HepG2 (cell line): ENCODE results near the gene TSHZ2. TPM values are rescaled to one million over a fixed set of nuclear protein-coding genes. Genes with fewer than 3 reads are reported as not detected.

Experiments used
- FOXO1 ChIP-seq: sonication (generic); formaldehyde crosslinking; IDR thresholded peaks from 2 replicates; pipeline ENCODE4 v1.4.0; 2020; ENCODE audit warnings: missing genetic modification reagents
- ISX ChIP-seq: sonication (generic); formaldehyde crosslinking; conservative IDR thresholded peaks from 2 replicates; pipeline ENCODE4 v1.5.0; 2020; ENCODE audit warnings: missing genetic modification reagents
- JARID2 ChIP-seq: sonication (generic); formaldehyde crosslinking; IDR thresholded peaks from 2 replicates; pipeline ENCODE4 v1.8.1; 2023; ENCODE audit warnings: missing genetic modification reagents, inconsistent platforms; ENCODE audit not compliant: insufficient replicate concordance
- KDM5B ChIP-seq: sonication (generic); formaldehyde crosslinking; IDR thresholded peaks from 2 replicates; pipeline ENCODE4 v1.4.0; 2020; ENCODE audit warnings: missing genetic modification reagents, mild to moderate bottlenecking, borderline replicate concordance
- polyA plus RNA-seq, 8 experiments: library from polyadenylated mRNA; depleted of rRNA in 3 of 8; stranded (reverse) in 7 of 8; unstranded in 1 of 8; fragments of >200 nt; fragmentation: Illumina TruSeq in 4 of 8; extraction: Trizol in 4 of 8; gene quantifications; 2 replicates each; pipeline versions ENCODE4 v1.2.1 to v1.2.3, GENCODE V29; 2011 to 2016; ENCODE audit warnings: low read depth in 4 of 8, missing spikeins in 1 of 8, mixed read lengths in 1 of 8; ENCODE audit not compliant: insufficient read depth in 1 of 8
- total RNA-seq, 5 experiments: library from RNA; depleted of rRNA; stranded (reverse); fragments of >200 nt; fragmentation: Illumina TruSeq; extraction: Trizol; gene quantifications; 2 replicates each; pipeline ENCODE4 v1.2.3, GENCODE V29; 2016; ENCODE audit warnings: low read depth in 1 of 5
- TF ChIP-seq, protein P1 (sequence below): sonication (generic); formaldehyde crosslinking; IDR thresholded peaks from 2 replicates; pipeline ENCODE4 v1.4.0; 2020; ENCODE audit warnings: mild to moderate bottlenecking, missing genetic modification reagents
- TF ChIP-seq, protein P2 (sequence below): sonication (generic); formaldehyde crosslinking; IDR thresholded peaks from 2 replicates; pipeline ENCODE4 v1.5.0; 2020; ENCODE audit warnings: mild to moderate bottlenecking, missing genetic modification reagents, borderline replicate concordance

Gene TSHZ2
- total and polyA plus RNA-seq, 2 of the 13 experiments (the other 11 are each of a cell fraction or from before 2014, with no cell fraction given), result 0.01 TPM; not detected in 1

- TF ChIP-seq JARID2 (CRISPR knock-in tag) (no peak), KDM5B (CRISPR knock-in tag) (no peak), ISX (CRISPR knock-in tag) (no peak), FOXO1 (no peak)
- TF ChIP-seq, protein P1, sequence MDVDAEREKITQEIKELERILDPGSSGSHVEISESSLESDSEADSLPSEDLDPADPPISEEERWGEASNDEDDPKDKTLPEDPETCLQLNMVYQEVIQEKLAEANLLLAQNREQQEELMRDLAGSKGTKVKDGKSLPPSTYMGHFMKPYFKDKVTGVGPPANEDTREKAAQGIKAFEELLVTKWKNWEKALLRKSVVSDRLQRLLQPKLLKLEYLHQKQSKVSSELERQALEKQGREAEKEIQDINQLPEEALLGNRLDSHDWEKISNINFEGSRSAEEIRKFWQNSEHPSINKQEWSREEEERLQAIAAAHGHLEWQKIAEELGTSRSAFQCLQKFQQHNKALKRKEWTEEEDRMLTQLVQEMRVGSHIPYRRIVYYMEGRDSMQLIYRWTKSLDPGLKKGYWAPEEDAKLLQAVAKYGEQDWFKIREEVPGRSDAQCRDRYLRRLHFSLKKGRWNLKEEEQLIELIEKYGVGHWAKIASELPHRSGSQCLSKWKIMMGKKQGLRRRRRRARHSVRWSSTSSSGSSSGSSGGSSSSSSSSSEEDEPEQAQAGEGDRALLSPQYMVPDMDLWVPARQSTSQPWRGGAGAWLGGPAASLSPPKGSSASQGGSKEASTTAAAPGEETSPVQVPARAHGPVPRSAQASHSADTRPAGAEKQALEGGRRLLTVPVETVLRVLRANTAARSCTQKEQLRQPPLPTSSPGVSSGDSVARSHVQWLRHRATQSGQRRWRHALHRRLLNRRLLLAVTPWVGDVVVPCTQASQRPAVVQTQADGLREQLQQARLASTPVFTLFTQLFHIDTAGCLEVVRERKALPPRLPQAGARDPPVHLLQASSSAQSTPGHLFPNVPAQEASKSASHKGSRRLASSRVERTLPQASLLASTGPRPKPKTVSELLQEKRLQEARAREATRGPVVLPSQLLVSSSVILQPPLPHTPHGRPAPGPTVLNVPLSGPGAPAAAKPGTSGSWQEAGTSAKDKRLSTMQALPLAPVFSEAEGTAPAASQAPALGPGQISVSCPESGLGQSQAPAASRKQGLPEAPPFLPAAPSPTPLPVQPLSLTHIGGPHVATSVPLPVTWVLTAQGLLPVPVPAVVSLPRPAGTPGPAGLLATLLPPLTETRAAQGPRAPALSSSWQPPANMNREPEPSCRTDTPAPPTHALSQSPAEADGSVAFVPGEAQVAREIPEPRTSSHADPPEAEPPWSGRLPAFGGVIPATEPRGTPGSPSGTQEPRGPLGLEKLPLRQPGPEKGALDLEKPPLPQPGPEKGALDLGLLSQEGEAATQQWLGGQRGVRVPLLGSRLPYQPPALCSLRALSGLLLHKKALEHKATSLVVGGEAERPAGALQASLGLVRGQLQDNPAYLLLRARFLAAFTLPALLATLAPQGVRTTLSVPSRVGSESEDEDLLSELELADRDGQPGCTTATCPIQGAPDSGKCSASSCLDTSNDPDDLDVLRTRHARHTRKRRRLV, result no peak
- TF ChIP-seq, protein P2, sequence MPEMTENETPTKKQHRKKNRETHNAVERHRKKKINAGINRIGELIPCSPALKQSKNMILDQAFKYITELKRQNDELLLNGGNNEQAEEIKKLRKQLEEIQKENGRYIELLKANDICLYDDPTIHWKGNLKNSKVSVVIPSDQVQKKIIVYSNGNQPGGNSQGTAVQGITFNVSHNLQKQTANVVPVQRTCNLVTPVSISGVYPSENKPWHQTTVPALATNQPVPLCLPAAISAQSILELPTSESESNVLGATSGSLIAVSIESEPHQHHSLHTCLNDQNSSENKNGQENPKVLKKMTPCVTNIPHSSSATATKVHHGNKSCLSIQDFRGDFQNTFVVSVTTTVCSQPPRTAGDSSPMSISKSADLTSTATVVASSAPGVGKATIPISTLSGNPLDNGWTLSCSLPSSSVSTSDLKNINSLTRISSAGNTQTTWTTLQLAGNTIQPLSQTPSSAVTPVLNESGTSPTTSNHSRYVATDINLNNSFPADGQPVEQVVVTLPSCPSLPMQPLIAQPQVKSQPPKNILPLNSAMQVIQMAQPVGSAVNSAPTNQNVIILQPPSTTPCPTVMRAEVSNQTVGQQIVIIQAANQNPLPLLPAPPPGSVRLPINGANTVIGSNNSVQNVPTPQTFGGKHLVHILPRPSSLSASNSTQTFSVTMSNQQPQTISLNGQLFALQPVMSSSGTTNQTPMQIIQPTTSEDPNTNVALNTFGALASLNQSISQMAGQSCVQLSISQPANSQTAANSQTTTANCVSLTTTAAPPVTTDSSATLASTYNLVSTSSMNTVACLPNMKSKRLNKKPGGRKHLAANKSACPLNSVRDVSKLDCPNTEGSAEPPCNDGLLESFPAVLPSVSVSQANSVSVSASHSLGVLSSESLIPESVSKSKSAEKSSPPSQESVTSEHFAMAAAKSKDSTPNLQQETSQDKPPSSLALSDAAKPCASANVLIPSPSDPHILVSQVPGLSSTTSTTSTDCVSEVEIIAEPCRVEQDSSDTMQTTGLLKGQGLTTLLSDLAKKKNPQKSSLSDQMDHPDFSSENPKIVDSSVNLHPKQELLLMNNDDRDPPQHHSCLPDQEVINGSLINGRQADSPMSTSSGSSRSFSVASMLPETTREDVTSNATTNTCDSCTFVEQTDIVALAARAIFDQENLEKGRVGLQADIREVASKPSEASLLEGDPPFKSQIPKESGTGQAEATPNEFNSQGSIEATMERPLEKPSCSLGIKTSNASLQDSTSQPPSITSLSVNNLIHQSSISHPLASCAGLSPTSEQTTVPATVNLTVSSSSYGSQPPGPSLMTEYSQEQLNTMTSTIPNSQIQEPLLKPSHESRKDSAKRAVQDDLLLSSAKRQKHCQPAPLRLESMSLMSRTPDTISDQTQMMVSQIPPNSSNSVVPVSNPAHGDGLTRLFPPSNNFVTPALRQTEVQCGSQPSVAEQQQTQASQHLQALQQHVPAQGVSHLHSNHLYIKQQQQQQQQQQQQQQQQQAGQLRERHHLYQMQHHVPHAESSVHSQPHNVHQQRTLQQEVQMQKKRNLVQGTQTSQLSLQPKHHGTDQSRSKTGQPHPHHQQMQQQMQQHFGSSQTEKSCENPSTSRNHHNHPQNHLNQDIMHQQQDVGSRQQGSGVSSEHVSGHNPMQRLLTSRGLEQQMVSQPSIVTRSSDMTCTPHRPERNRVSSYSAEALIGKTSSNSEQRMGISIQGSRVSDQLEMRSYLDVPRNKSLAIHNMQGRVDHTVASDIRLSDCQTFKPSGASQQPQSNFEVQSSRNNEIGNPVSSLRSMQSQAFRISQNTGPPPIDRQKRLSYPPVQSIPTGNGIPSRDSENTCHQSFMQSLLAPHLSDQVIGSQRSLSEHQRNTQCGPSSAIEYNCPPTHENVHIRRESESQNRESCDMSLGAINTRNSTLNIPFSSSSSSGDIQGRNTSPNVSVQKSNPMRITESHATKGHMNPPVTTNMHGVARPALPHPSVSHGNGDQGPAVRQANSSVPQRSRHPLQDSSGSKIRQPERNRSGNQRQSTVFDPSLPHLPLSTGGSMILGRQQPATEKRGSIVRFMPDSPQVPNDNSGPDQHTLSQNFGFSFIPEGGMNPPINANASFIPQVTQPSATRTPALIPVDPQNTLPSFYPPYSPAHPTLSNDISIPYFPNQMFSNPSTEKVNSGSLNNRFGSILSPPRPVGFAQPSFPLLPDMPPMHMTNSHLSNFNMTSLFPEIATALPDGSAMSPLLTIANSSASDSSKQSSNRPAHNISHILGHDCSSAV, result no peak
Observed at GRCh38 chr20:52963131-52963530, 9.0 kb upstream of the TSHZ2 start (continued).
